LNCaP clone FGC (cell line): ENCODE results near the gene TRMO.
A peak's percentile ranks its signal among the peaks of the same experiment; 100 is the strongest.
"Not testable (repeated sequence)": the region's sequence is repeated elsewhere in the genome, so short reads cannot be mapped to it uniquely, and the experiment has no call there.

Experiments
- DNase-seq: peaks from one replicate; pipeline ENCODE4 v3.0.0-alpha.2; 2011; ENCODE audit warnings: low read depth
- H3K4me3 ChIP-seq: 2 replicates; pipeline ENCODE4 v1.5.1; 2011; ENCODE audit warnings: mild to moderate bottlenecking, low read depth, low read length, control low read depth
- CTCF ChIP-seq: IDR thresholded peaks from 2 replicates; pipeline ENCODE4 v1.5.1; 2012; ENCODE audit warnings: mild to moderate bottlenecking; ENCODE audit not compliant: control insufficient read depth, insufficient read depth; ENCODE audit errors: extremely low read depth

TRMO gene

GRCh38 chr9:97962136-97962535 lies 39.8 kb upstream of the TRMO start:
- no peak for DNase-seq
- no peak overlapping the region for H3K4me3 ChIP-seq
- no peak for TF ChIP-seq CTCF

DNA sequence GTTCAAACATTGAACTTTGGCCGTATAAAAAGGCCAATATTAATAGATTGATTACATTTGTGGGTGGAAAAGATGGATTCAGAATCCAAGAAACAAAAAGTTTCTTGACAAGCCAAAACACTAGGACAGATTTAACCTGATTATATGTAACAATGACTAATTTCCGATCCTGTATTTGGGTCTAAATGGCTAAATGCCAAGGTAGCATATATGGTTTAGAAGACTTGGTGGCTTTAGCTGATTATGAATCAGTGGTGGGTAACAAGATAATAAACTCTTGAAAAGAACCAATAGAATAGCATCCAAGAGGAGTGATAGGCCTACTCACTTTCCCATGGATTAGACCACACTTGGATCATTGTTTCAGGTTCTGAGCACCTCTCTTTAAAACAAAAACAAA lies 39.1 kb upstream of the TRMO start:
- H3K4me3 ChIP-seq, result no peak overlapping the region
- TF ChIP-seq CTCF, result no peak
- no peak for DNase-seq

- H3K4me3 ChIP-seq, DNase-seq: not testable (repeated sequence)
These were observed 38.5 kb upstream of the TRMO start for GRCh38 chr9:97960678-97961328.

- TF ChIP-seq CTCF, result no peak
- no peak for DNase-seq
- H3K4me3 ChIP-seq, result no peak overlapping the region
These were observed 37.3 kb upstream of the TRMO start for GRCh38 chr9:97959585-97959984.

GRCh38 chr9:97958812-97959511 lies 36.7 kb upstream of the TRMO start:
- TF ChIP-seq CTCF, result no peak
- no peak overlapping the region for H3K4me3 ChIP-seq
- DNase-seq, result no peak

DNA sequence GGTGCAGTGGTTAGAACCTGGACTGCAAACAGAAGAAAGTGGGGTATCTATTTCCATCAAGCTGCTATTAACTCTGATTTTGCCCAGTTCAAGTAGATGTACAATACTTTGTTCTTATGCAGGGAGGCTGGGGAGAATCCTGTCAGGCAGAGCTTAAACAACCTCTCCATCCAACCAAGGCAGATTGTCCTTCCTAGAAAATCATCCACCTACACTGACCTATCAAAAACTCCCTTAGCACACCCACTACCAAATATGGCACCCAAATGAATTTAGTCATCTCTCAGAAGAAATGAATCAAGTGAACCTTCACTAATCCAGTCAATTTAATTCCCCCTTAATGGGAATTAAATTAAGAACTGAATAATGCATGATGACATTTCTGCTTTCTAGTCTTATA lies 34.0 kb upstream of the TRMO start:
- TF ChIP-seq CTCF, result no peak
- no peak for DNase-seq
- H3K4me3 ChIP-seq, result no peak overlapping the region

DNA sequence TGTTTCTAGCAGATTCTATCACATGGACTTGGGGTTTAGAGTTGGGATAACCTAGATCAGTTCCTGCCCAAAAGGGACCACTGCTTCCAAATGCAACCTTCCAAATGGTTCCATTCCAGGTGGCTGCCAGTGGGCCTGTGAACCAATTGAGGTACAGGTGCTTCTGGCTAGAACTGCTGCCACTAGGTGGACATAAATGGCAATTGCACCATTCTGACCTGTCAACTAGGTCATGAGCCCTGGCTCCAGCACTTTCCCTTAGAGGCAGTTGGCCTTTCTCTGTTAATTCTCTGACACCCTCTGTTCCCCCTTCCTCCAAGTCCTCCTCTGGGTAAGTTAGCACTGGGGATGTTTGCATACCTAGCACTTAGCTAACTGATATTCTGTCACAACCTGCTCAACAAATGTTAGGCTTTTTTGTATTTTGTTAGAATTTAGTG lies 32.3 kb upstream of the TRMO start:
- TF ChIP-seq CTCF, result peak; percentile 81
- DNase-seq, result peak; percentile 27
- H3K4me3 ChIP-seq, result no peak overlapping the region

- H3K4me3 ChIP-seq, DNase-seq: not testable (repeated sequence)
These were observed 28.6 kb upstream of the TRMO start for GRCh38 chr9:97950873-97951272.

- not testable (repeated sequence) for H3K4me3 ChIP-seq, DNase-seq
These were observed 24.8 kb upstream of the TRMO start for GRCh38 chr9:97947094-97947493.

- DNase-seq, H3K4me3 ChIP-seq: not testable (repeated sequence)
These were observed 23.2 kb upstream of the TRMO start for GRCh38 chr9:97945470-97945869.
